Ishikawa (cell line): ENCODE data around the gene DLL4.

Experiments
- CEBPB ChIP-seq: IDR thresholded peaks from 2 replicates; pipeline ENCODE4 v1.6.1; 2012
- CREB1 ChIP-seq: IDR thresholded peaks from 2 replicates; pipeline ENCODE4 v1.6.1; 2012; ENCODE audit warnings: low read depth
- EGR1 ChIP-seq: IDR thresholded peaks from 2 replicates; pipeline ENCODE4 v1.6.1; 2012
- EP300 ChIP-seq: IDR thresholded peaks from 2 replicates; pipeline ENCODE4 v1.6.1; 2012; ENCODE audit warnings: borderline replicate concordance
- FOXM1 ChIP-seq: IDR thresholded peaks from 2 replicates; pipeline ENCODE4 v1.6.1; 2012; ENCODE audit warnings: low read depth, borderline replicate concordance
- MAX ChIP-seq: IDR thresholded peaks from 2 replicates; pipeline ENCODE4 v1.6.1; 2012
- NFIC ChIP-seq: IDR thresholded peaks from 2 replicates; pipeline ENCODE4 v1.6.1; 2012
- RAD21 ChIP-seq: IDR thresholded peaks from 2 replicates; pipeline ENCODE4 v1.6.1; 2012; ENCODE audit warnings: low read depth
- REST ChIP-seq: IDR thresholded peaks from 2 replicates; pipeline ENCODE4 v1.6.1; 2012; ENCODE audit warnings: low read depth, mild to moderate bottlenecking
- TAF1 ChIP-seq: IDR thresholded peaks from 2 replicates; pipeline ENCODE4 v1.6.1; 2012; ENCODE audit warnings: low read depth, mild to moderate bottlenecking
- TCF12 ChIP-seq: IDR thresholded peaks from 2 replicates; pipeline ENCODE4 v1.6.1; 2012; ENCODE audit warnings: low read depth
- TEAD4 ChIP-seq: IDR thresholded peaks from 2 replicates; pipeline ENCODE4 v1.6.1; 2012
- USF1 ChIP-seq: IDR thresholded peaks from 2 replicates; pipeline ENCODE4 v1.6.1; 2012
- YY1 ChIP-seq: IDR thresholded peaks from 2 replicates; pipeline ENCODE4 v1.6.1; 2012; ENCODE audit warnings: low read depth
- ZBTB7A ChIP-seq: IDR thresholded peaks from 2 replicates; pipeline ENCODE4 v1.6.1; 2012; ENCODE audit warnings: low read depth

DLL4 gene

GRCh38 chr15:40960925-40961324 is 31.8 kb downstream of the DLL4 start:
- TF ChIP-seq NFIC (peak; percentile 71), CREB1 (no peak), FOXM1 (peak; percentile 32; the same call in 1 of the 2 replicates), ZBTB7A (peak; percentile 40; the same call in 1 of the 2 replicates), REST (no peak), TCF12 (peak; percentile 87), EP300 (peak; percentile 75), MAX (peak; percentile 47; the same call in 1 of the 2 replicates), TEAD4 (peak; percentile 70), USF1 (no peak), EGR1 (no peak), CEBPB (no peak), YY1 (no peak), TAF1 (no peak), RAD21 (no peak; the same call in 1 of the 2 replicates)

GRCh38 chr15:40963201-40963600 is 34.1 kb downstream of the DLL4 start:
- no peak for TF ChIP-seq FOXM1
- TF ChIP-seq EGR1: no peak
- no peak for TF ChIP-seq RAD21
- no peak for TF ChIP-seq ZBTB7A
- no peak for TF ChIP-seq REST
- TF ChIP-seq TEAD4: no peak
- TF ChIP-seq YY1: no peak
- no peak for TF ChIP-seq CEBPB
- no peak for TF ChIP-seq CREB1
- no peak for TF ChIP-seq NFIC
- no peak for TF ChIP-seq TAF1

- TF ChIP-seq FOXM1: no peak
- no peak for TF ChIP-seq REST
- TF ChIP-seq EGR1: no peak
- TF ChIP-seq TEAD4: no peak
- TF ChIP-seq ZBTB7A: no peak
- no peak for TF ChIP-seq YY1
- no peak for TF ChIP-seq USF1
- no peak for TF ChIP-seq EP300
- TF ChIP-seq CREB1: no peak
- no peak for TF ChIP-seq TCF12
- TF ChIP-seq NFIC: no peak
- TF ChIP-seq TAF1: no peak
- TF ChIP-seq CEBPB: no peak
- no peak for TF ChIP-seq RAD21
- no peak for TF ChIP-seq MAX
Measured at GRCh38 chr15:40964006-40964405, 34.9 kb downstream of the DLL4 start.

- TF ChIP-seq YY1: no peak
- TF ChIP-seq USF1: no peak
- no peak for TF ChIP-seq NFIC
- TF ChIP-seq CEBPB: no peak
- TF ChIP-seq REST: no peak
- no peak for TF ChIP-seq ZBTB7A
- TF ChIP-seq CREB1: no peak
- TF ChIP-seq RAD21: no peak
- no peak for TF ChIP-seq TCF12
- no peak for TF ChIP-seq TEAD4
- TF ChIP-seq TAF1: no peak
- TF ChIP-seq EP300: no peak
- TF ChIP-seq EGR1: no peak
- TF ChIP-seq FOXM1: no peak
- no peak for TF ChIP-seq MAX
Measured at GRCh38 chr15:40964634-40965033, 35.5 kb downstream of the DLL4 start.
